Measurements from ENCODE around the gene RAB3IP.
"Not testable (repeated sequence)": the region's sequence is repeated elsewhere in the genome, so short reads cannot be mapped to it uniquely, and the experiment has no call there.

RAB3IP gene

DNA sequence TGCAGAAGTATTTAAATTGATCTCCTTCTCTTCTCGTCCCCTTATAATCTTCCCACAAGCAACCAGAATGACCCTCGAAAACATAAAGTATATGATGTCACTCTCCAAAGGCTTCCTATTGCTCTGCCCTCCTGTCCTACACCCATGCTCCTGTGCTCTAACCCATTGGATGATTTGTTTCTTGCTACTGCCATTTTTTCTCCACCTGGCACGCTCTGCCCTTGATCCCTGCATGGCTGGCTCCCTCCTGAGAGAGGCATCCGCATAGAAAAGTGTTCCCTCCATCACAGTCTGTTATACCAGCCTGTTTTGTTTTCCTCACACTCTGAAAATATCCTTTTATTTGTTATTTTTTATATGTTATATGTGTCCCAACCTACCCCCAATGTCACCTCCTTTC lies 106.2 kb downstream of the RAB3IP start:
- no peak for DNase-seq (ENCODE audit: extremely low read depth, low read depth)
- TF ChIP-seq, protein P1, sequence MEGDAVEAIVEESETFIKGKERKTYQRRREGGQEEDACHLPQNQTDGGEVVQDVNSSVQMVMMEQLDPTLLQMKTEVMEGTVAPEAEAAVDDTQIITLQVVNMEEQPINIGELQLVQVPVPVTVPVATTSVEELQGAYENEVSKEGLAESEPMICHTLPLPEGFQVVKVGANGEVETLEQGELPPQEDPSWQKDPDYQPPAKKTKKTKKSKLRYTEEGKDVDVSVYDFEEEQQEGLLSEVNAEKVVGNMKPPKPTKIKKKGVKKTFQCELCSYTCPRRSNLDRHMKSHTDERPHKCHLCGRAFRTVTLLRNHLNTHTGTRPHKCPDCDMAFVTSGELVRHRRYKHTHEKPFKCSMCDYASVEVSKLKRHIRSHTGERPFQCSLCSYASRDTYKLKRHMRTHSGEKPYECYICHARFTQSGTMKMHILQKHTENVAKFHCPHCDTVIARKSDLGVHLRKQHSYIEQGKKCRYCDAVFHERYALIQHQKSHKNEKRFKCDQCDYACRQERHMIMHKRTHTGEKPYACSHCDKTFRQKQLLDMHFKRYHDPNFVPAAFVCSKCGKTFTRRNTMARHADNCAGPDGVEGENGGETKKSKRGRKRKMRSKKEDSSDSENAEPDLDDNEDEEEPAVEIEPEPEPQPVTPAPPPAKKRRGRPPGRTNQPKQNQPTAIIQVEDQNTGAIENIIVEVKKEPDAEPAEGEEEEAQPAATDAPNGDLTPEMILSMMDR (IDR thresholded peaks at IDR 0.05; ENCODE audit: low read depth, low read length) = no peak

DNA sequence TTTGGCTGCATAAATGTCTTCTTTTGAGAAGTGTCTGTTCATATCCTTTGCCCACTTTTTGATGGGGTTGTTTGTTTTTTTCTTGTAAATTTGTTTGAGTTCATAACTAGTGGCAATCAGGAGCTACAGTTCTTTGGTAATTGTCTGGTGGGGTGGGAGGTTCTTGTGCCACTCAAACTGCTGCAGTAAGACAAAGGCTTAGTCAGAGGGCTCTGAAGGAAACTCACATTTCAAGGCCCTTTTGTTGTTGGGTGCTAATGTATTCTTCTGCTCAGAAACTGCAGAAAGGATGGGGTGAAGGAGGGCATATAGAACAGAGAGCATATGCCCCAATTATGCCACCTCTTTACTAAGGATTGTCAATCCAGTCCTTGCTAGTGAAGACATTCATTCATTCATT lies 108.3 kb downstream of the RAB3IP start:
- TF ChIP-seq, protein P1 (IDR thresholded peaks at IDR 0.05; ENCODE audit: low read depth, low read length) = no peak
- DNase-seq (ENCODE audit: extremely low read depth, low read depth) = no peak

DNA sequence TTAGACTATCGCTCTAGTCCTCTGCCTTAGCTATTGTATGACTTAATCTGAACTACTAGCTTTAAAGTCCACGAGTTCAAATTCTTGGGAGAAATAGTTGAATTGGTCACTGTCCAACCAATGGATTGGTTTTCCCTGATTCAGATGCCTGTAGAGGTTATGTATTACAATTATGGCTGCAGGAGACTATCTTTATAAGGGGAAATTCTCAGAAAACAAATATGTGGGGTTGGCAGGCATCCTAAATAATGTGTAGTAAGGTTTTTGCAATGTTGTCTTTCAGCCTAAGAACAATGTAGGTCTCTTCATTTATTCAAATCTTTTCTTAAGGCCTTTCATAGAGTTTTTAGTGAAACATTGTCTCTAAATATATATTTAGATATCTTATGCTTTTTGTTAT lies 113.3 kb downstream of the RAB3IP start:
- no peak for DNase-seq (ENCODE audit: extremely low read depth, low read depth)
- TF ChIP-seq, protein P1 (IDR thresholded peaks at IDR 0.05; ENCODE audit: low read depth, low read length) = no peak

DNA sequence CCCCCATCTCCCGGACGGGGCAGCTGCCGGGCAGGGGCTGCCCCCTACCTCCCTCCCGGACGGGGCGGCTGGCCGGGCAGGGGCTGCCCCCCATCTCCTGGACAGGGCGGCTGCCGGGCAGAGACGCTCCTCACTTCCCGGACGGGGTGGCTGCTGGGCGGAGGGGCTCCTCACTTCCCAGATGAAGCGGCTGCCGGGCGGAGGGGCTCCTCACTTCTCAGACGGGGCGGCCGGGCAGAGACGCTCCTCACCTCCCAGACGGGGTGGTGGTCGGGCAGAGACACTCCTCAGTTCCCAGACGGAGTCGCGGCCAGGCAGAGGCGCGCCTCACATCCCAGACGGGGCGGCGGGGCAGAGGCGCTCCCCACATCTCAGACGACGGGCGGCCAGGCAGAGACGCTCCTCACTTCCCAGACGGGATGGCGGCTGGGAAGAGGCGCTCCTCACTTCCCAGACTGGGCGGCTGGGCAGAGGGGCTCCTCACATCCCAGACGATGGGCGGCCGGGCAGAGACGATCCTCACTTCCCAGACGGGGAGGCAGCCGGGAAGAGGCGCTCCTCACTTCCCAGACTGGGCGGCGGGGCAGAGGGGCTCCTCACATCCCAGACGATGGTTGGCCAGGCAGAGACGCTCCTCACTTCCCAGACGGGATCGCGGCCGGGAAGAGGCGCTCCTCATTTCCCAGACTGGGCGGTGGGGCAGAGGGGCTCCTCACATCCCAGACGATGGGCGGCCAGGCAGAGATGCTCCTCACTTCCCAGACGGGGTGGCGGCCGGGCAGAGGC lies 114.7 kb downstream of the RAB3IP start:
- not testable (repeated sequence) for DNase-seq (ENCODE audit: extremely low read depth, low read depth)

DNA sequence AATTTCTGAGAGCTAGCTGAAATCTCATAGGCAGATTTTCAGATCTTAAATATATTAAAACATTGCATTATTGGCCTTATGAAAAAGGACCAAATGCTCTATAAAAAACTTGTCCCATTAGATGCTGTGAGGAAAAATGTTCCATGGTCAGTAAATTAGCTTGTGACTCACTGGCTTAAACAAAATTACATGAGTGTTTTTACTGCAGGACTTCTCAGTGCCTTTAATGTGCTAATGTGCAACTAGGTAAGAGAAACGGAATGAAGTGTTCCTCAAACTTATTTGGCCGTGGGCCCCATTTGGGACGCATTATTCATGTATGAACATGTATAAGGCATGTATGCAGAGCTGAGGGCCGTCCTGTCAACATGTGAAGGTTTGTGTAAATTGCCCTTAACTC lies 128.0 kb downstream of the RAB3IP start:
- TF ChIP-seq, protein P1 (IDR thresholded peaks at IDR 0.05; ENCODE audit: low read depth, low read length) = no peak
- no peak for DNase-seq (ENCODE audit: extremely low read depth, low read depth)

DNA sequence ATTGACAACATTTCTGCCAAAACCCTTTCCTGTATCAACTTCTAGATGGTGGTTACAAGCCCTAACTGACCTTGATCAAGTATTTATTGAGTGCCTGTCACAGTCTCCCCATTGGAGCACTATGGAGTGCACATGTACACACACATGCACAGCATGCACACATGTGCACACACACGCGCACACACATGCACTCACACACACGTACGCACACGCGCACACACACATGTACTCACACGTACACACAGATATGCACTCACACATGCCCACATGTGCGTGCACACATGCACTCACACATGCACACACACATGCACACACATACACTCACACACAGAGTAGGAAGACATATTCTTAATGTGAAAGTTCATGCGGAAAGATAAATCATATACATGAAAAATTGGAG lies 130.0 kb downstream of the RAB3IP start:
- no peak for DNase-seq (ENCODE audit: extremely low read depth, low read depth)
- TF ChIP-seq, protein P1 (IDR thresholded peaks at IDR 0.05; ENCODE audit: low read depth, low read length) = no peak

DNA sequence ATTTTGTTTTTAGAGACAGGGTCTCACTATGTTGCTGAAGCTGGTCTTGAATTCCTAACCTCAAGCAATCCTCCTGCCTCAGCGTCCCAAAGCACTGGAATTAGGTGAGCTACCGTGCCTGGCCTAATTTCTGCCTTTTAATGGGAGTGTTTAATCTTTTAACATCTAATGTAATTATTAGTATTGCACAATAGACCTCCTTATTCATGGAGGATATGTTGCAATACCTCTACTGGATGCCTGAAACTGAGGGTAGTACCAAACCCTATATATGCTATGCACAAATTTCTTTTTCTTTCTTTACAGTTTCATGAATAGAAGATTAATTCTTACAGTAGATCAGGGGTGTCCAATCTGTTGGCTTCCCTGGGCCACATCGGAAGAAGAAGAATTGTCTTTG lies 134.1 kb downstream of the RAB3IP start:
- no peak for DNase-seq (ENCODE audit: extremely low read depth, low read depth)
- TF ChIP-seq, protein P1 (IDR thresholded peaks at IDR 0.05; ENCODE audit: low read depth, low read length) = no peak
